Measurements from ENCODE around the gene SERINC2.

DNA sequence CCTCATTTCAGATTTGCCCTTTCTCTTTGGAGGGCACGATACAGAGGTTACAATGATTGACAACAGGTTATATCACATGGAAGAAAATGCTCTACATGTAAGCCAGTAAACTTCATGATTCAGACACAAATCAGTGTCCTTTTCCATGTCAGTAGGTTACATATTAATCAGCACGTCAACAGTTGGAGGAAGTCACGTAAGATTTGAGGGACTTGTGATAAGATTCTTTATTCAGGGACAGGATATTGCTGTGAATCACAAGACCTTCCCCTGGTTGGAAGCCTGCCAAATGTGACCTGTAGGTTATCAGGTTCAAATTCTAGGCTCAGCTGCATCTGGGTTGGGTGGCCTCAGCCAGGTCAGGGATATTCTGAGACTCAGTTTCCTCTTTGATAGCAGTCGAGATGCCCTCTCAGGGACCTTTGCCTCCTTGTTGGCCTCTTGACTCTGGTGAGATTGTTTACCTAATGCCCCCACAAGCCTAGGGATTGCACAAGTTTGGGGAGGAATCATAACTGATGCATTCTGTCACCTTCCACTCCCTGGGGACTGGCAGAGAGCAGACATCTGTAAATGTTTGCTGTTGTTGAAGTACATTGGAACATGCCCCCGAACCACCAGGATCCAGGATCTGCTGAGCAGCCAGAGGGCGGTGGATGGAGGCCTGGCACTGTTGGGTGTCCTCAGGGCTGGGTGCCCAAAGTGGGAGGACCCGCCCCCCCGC is 31.9 kb downstream of the SERINC2 start:
- TF ChIP-seq NR1H2 (CRISPR knock-in tag; IDR thresholded peaks at IDR 0.05) (no peak), TP53 (CRISPR knock-in tag; IDR thresholded peaks at IDR 0.05) (no peak), ETV6 (CRISPR knock-in tag; IDR thresholded peaks at IDR 0.05) (no peak), NR2C2 (CRISPR knock-in tag; IDR thresholded peaks at IDR 0.05) (no peak), MXD4 (CRISPR knock-in tag; IDR thresholded peaks at IDR 0.05; ENCODE audit: borderline replicate concordance) (no peak), ZNF138 (CRISPR knock-in tag; conservative IDR thresholded peaks at IDR 0.05) (no peak)
- TF ChIP-seq, protein P1, sequence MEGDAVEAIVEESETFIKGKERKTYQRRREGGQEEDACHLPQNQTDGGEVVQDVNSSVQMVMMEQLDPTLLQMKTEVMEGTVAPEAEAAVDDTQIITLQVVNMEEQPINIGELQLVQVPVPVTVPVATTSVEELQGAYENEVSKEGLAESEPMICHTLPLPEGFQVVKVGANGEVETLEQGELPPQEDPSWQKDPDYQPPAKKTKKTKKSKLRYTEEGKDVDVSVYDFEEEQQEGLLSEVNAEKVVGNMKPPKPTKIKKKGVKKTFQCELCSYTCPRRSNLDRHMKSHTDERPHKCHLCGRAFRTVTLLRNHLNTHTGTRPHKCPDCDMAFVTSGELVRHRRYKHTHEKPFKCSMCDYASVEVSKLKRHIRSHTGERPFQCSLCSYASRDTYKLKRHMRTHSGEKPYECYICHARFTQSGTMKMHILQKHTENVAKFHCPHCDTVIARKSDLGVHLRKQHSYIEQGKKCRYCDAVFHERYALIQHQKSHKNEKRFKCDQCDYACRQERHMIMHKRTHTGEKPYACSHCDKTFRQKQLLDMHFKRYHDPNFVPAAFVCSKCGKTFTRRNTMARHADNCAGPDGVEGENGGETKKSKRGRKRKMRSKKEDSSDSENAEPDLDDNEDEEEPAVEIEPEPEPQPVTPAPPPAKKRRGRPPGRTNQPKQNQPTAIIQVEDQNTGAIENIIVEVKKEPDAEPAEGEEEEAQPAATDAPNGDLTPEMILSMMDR (IDR thresholded peaks at IDR 0.05) = no peak
- TF ChIP-seq, protein P2, sequence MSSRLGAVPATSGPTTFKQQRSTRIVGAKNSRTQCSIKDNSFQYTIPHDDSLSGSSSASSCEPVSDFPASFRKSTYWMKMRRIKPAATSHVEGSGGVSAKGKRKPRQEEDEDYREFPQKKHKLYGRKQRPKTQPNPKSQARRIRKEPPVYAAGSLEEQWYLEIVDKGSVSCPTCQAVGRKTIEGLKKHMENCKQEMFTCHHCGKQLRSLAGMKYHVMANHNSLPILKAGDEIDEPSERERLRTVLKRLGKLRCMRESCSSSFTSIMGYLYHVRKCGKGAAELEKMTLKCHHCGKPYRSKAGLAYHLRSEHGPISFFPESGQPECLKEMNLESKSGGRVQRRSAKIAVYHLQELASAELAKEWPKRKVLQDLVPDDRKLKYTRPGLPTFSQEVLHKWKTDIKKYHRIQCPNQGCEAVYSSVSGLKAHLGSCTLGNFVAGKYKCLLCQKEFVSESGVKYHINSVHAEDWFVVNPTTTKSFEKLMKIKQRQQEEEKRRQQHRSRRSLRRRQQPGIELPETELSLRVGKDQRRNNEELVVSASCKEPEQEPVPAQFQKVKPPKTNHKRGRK (CRISPR knock-in tag; IDR thresholded peaks at IDR 0.05; ENCODE audit: borderline replicate concordance) = no peak
- TF ChIP-seq, protein P3, sequence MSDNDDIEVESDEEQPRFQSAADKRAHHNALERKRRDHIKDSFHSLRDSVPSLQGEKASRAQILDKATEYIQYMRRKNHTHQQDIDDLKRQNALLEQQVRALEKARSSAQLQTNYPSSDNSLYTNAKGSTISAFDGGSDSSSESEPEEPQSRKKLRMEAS (CRISPR knock-in tag; IDR thresholded peaks at IDR 0.05) = no peak
- TF ChIP-seq, protein P4, sequence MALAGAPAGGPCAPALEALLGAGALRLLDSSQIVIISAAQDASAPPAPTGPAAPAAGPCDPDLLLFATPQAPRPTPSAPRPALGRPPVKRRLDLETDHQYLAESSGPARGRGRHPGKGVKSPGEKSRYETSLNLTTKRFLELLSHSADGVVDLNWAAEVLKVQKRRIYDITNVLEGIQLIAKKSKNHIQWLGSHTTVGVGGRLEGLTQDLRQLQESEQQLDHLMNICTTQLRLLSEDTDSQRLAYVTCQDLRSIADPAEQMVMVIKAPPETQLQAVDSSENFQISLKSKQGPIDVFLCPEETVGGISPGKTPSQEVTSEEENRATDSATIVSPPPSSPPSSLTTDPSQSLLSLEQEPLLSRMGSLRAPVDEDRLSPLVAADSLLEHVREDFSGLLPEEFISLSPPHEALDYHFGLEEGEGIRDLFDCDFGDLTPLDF (CRISPR knock-in tag; IDR thresholded peaks at IDR 0.05) = no peak
- TF ChIP-seq, protein P5, sequence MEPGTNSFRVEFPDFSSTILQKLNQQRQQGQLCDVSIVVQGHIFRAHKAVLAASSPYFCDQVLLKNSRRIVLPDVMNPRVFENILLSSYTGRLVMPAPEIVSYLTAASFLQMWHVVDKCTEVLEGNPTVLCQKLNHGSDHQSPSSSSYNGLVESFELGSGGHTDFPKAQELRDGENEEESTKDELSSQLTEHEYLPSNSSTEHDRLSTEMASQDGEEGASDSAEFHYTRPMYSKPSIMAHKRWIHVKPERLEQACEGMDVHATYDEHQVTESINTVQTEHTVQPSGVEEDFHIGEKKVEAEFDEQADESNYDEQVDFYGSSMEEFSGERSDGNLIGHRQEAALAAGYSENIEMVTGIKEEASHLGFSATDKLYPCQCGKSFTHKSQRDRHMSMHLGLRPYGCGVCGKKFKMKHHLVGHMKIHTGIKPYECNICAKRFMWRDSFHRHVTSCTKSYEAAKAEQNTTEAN (CRISPR knock-in tag; IDR thresholded peaks at IDR 0.05) = no peak
- TF ChIP-seq, protein P6, sequence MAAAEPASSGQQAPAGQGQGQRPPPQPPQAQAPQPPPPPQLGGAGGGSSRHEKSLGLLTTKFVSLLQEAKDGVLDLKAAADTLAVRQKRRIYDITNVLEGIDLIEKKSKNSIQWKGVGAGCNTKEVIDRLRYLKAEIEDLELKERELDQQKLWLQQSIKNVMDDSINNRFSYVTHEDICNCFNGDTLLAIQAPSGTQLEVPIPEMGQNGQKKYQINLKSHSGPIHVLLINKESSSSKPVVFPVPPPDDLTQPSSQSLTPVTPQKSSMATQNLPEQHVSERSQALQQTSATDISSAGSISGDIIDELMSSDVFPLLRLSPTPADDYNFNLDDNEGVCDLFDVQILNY (CRISPR knock-in tag; IDR thresholded peaks at IDR 0.05) = no peak
- TF ChIP-seq, protein P7, sequence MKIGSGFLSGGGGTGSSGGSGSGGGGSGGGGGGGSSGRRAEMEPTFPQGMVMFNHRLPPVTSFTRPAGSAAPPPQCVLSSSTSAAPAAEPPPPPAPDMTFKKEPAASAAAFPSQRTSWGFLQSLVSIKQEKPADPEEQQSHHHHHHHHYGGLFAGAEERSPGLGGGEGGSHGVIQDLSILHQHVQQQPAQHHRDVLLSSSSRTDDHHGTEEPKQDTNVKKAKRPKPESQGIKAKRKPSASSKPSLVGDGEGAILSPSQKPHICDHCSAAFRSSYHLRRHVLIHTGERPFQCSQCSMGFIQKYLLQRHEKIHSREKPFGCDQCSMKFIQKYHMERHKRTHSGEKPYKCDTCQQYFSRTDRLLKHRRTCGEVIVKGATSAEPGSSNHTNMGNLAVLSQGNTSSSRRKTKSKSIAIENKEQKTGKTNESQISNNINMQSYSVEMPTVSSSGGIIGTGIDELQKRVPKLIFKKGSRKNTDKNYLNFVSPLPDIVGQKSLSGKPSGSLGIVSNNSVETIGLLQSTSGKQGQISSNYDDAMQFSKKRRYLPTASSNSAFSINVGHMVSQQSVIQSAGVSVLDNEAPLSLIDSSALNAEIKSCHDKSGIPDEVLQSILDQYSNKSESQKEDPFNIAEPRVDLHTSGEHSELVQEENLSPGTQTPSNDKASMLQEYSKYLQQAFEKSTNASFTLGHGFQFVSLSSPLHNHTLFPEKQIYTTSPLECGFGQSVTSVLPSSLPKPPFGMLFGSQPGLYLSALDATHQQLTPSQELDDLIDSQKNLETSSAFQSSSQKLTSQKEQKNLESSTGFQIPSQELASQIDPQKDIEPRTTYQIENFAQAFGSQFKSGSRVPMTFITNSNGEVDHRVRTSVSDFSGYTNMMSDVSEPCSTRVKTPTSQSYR (CRISPR knock-in tag; IDR thresholded peaks at IDR 0.05) = no peak
